G401.6 (cell line): ENCODE data around the gene PAPSS2.
"Not testable (repeated sequence)": the region's sequence is repeated elsewhere in the genome, so short reads cannot be mapped to it uniquely, and the experiment has no call there.

ENCODE experiments used
- FAIRE-seq: peaks from 2 replicates; lab custom pipeline; 2012; peaks lifted over from hg19 to GRCh38; lab: Jason Lieb, UNC

The PAPSS2 gene

DNA sequence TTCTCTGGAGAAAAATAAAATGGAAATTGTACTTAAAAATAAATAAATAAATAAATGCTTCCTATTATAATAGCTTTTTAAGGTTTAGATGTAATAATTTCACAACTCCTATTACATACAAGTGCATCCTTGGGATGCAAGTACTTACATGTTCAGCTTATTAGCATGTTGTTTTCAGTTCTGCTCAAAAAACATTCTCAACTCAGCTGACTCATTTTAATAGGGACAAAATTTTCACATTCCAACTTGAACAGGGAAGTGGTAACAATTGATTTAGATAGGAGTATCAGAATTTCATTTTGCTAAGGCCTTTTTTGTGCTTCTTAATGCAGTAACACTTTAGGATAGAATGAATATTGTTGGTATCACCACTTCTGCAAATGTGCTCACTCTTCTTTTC lies 16.7 kb upstream of the PAPSS2 start:
- no peak for FAIRE-seq

DNA sequence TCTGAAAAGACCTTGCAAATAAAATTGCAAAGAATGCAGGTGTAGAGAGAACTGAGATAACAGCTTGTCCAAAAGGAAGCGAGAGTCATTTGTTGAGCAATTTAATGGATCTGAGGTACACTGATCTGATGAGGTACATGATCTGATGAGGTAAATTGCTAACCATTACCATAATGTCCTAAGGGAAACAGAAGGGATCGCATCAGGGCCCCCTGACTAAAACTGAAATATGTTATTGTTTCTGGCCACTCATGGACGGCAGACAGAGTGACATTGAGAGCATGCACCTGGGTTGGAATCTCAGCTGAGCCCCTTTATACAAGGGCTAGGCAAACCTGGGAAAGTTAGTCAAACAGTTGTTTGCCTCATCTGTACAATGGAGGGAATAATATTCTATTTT lies 15.8 kb upstream of the PAPSS2 start:
- FAIRE-seq = no peak

DNA sequence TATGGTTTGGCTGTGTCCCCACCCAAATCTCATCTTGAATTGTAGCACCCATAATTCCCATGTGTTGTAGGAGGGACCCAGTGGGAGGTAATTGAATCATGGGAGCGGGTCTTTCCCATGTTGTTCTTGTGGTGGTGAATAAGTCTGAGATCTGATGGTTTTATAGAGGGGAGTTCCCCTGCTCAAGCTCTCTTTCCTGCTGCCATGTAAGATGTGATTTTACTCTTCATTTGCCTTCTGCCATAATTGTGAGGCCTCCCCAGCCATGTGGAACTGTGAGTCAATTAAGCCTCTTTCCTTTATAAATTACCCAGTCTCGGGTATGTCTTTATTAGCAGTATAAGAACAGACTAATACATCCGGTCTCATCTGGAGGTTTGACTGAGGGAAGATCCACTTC lies 15.2 kb upstream of the PAPSS2 start:
- FAIRE-seq = not testable (repeated sequence)

DNA sequence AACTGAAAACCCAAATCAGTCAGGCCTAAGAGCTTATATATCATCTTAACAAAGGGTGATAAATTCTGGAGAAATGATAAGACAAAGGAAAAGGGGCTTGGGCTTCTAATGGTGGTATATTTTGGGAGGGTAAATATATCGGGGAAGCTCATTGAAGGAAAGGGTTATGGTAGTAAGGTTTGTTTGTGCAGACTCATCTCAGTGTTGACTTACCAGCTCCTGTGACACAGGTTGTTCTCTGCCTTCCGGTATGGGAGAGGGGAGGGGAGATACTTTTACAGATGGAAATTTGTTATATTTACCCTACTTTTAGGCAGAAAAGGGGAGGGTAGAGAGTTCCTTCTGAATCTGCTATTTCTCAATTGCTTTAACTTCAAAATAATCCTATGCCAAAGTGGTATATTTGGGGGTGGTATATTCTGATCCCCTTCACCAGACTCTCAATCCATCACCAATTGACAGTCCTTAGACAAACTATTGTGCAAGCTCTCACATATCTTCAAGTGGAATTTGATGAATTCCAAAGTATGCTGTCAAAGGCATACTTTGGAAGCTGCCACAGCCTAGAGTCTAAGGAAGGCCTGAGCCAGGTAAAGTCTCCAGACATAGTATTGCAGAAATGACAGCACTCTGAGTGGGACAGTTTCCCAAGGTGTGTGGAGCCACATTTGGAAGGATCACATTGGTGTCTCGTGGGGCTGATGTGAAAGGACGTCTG lies 13.3 kb upstream of the PAPSS2 start:
- no peak for FAIRE-seq

DNA sequence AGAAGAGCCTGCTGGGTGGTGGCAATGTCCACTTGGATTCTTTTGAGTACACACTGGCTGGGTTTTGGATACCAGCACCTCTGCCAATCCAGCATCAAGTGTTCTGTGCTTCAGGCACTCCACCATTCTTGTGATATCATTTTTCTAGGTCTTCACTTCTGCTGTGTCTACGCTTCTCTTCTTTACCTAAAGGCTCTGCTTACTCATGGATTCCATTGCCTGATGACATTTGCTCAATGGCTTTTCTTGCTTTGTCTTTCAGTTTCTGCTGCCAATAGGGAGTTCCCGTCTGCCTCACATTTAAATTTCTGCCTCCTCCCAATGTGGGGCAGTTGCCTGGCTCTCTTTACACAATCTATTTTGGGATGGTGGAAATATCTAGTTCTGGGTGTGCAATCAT lies 12.7 kb upstream of the PAPSS2 start:
- FAIRE-seq = no peak

DNA sequence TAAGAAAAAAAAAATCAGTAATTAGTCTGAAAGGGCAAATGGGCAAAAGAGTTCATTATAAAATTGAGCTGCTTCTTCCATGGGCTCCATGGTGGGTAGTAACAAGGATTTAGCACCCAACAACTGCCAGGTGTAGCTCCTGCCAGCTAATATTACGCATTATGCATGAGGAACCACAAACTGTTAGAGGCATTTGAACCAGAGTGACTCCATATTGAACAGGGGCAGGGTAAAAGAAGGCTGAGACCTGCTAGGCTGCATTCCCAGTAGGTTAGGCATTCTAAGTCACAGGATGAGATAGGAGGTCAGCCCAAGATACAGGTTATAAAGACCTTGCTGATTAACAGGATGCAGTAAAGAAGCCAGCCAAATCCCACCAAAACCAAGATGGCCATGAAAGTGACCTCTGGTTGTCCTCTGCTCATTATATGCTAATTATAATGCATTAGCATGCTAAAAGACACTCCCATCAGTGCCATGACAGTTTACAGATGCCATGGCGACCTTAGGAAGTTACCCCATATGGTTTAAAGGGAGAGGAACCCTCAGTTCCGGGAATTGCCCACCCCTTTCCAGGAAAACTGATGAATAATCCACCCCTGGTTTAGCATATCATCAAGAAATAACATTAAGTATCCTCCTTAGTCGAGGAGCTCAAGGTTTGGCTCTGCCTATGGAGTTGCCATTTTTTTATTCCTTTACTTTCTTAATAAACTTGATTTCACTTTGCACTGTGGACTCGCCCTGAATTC lies 8.7 kb upstream of the PAPSS2 start:
- FAIRE-seq = no peak

DNA sequence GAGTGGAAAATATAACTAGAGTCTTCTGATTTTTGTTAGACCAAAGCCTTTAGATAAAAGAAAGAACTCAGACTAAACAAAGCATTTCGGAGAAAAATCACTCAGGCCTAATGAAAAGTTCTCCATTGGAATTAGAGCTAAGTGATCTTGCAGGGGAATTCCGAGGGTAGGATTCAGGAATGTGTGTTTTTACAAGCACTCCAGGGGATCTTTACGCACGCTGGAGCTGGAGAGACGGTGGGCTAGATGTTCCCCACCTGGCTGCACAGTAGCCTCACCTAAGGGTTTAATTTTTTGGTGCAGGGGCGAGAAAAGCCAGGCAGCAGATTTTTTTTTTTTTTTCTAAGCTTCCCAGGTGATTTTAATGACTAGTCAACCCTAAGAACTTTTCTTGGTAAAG lies 7.9 kb upstream of the PAPSS2 start:
- FAIRE-seq = no peak

DNA sequence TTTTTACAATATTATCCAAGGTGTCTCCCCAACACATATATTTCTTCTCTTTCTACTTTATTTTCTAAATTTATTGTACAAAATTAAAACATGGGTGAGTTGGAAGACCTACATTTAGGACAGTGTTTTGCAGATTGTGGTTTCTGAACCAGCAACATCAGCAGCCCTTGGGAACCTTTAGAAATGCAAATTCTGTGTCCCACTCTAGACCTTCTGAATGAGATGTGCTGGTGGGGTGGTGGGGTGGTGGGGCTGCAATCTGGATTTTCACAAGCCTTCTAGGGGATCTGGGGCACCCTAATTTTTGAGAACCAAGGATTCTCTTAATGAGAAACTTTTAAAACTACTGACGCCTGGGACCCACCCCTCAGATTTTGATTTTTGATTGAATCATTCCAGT lies 7.4 kb upstream of the PAPSS2 start:
- FAIRE-seq = no peak

DNA sequence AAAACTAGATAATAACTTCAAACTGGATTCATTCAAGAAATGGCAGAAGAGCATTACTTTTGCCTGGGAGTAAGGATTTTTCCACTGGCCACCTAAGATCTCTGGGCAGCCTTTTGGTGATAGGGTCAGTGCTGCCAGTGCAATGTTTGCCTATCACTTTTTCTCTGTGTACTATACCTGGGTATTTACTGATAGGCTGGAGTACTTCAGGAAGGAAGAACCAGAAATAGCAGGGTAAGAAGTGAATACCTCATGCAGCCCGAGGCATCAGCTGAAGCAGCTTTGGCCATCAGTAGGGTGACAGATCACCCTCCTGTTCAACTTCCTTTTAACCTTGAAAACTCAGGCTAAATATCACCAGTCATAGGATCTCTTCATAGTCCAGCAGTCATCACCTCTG lies 5.5 kb upstream of the PAPSS2 start:
- FAIRE-seq = no peak

DNA sequence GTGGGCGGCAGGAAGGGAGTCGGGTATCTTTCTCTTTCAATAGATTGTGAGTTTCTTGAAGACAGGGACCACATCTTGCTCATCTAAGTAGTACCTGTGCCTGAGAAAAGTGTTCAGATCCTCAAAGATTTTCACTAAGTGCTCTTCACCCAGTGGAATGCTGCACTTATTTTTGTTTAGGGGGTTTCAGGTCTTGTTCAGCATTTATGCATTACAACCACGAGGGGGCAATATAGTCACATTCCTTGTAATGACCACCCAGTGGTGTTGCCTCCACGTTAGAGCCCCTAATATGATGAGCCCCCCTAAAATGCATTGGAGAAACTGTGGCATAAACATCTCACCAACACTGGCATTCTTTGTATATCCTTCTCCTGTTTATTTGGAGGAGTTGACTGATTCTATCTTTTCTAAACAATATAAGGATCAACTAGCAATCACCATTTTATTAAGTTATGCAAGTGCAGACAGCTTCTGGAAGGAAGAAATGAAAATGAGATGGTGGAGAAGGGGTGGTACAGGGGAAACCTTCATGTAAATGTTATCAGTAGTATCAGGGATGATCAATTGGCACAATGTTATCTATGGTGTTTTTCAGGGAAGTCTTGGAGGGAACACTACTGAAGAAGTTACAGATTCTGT lies 3.1 kb upstream of the PAPSS2 start:
- no peak for FAIRE-seq

DNA sequence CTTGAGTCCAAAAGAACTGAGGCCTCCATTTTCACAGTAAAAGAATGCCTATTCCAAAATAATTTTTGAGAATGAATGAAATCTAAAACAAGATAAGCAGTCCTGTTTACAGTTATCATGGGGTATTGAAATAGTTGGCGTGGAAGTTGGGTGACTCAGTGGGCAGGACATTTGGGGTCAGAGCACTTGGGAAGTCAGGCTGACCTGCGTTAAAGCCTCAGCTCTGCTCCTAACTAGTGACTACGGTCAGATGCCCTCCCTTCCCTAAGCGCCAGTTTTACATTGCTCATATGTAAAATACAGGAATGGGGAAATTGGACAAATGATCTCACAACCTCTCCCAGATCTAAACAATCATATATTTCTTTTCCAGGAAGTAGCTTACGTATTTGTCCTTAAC lies 2.3 kb upstream of the PAPSS2 start:
- no peak for FAIRE-seq

DNA sequence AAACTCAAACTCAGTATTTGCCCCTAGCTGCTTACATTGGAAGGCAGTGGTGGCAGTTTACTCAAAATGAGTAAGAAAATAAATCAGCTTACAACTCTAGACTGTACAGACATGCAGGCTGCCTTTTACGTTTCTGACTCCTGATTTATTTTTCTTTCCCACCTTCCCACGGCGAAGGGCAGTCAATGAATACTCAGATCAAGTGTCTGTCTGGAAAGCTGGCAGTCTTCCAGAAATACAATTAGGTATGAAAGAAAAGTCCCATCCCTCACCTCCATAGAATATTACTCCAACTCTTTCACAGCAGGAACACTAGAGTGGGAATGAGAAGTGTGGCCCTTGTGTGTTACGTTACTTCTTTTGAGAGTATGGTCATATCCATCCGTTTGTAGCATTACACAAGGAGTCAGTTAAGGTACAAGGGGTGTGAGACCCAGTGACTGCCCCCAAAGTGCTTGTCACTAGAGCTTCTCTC lies 1.3 kb upstream of the PAPSS2 start:
- no peak for FAIRE-seq

DNA sequence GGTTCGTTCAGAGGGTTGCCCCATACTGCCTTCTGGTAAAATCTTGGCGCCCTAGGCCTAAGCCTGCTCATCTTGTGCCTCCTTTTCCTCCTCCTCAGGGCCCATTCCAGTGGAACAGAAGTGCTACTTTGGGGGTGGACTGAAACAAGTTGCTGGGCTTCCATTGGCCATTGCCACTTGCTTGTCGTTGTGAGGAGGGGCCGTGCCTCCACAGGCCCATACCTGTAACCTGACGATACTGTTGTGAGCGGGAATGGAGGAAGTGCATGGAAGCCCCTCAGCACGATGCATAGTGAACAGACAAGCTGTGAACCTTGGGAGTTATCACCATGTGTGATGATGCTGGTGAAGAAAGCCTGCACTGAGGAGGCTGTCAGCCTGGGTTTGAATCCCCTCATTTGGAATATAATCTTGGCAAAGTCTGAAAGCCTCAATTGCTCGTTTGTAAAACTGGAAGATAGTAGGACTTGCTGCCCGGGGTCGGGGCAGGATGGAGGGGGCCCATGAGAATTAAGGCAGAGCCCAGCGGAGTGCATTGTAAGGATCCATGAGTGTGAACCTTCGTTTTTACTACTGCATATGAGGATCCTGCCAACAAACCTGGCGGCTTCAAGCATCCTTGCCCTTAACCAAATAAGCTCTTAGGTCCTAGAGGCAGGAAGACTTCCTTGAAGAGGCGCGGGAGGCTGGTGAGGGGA lies 671 bp upstream of the PAPSS2 start:
- FAIRE-seq = no peak

DNA sequence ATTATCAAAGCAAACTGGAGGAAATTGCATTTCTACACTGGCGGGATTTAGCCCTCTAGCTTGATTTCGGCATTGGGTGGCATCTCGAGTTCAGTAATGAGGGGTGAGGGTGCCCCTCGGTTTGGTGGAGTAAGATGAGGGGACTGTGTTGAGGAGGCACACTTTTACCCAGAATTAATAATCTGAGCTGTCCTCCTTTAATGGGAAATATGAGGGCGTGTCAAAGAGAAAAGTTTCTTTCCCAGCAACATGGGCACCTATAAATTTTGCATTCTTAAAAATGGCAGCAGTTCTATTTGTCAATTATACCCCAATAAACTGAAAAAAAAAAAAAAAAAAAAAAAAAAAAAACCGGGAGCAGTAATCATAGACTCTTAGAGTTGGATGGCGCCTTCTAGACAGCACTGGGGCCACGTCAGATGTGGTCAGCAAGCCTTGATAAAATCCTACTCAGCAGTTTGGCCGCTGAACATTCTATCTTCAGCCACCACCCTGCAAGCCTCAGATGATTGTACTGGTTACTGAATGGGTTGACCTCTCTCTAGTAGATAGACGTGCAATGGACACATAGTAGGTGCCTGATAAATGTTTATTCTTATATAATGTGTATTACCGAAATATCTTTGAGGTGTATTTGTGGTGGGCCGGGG lies 931 bp downstream of the PAPSS2 start:
- FAIRE-seq = no peak

DNA sequence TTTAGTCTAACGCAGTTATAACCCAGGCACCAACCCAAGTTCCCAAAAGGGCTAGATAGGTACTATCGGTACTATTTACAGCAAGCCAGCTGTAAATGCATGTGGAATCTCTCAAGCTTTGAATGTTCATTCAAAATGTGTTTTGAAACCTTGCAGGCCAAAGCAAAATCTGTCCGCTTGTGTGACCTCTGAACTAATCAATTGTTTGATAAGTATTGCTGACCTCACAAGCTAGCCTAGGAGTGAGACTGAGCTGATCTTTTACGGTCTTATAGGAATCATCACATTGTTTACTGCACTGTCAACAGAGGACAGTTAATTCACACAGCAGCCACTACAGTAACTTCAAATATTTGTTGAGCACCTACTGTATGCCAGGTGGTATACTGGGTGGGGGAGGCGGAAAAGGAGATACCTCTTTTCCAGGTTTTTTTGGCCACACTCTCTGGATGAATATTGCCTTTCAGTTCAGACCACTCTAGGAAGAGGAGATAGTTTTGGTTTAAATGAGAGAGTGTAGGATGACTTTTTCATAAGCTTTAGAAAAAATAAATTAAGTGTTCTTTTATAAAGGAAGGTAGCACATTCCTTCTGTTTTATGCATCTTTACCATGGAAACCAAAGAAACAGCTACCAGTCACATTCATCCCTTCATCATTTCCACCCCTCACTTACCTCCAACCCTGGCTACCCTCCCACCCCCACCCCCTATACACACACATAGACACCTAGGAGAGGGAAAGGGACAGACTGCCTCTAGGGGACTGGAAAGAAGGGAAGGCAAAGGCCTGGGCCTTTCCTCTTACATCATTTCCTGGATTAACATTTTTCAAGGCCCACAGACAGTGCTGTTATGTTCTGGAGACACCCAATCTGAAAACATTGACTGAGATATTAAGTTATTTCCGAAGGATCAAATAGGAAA lies 2.4 kb downstream of the PAPSS2 start:
- FAIRE-seq = no peak

DNA sequence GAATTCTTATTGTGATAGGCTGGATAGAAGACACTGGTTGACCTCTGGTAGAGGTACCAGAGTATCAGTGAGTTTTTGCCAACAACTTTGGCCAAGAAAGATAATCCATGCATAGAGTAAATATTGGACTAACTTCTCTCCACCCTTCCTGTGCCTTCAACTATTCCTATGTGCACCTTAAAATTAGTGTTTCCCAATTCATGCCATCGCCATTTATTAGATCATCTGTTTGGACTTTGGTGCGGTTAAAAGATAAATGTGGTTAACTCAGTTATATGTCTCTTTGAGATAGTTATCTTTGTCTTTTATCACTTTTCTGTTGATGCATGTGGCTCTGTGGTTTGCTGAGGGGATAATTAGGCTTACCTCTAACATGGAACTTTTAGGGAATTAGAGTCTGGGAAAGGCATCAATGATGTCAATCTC lies 4.6 kb downstream of the PAPSS2 start:
- no peak for FAIRE-seq

DNA sequence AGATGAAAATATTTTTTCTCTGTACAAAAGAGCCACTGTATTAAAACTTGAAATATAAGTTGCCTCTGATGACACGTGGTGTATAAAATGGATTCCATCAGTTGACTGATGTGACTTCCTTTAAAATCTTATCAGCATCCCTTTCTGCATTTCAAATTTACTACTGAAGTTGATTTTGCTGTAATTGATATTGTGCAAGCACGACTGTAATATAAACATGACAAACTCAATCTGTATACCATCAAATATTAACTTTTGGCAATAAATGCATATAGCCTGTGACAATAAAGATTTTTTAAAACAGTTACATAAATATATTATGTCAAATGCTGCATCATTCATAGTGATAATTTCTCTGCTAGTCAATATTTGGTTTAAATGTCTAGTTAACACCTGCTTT lies 7.8 kb downstream of the PAPSS2 start:
- no peak for FAIRE-seq

DNA sequence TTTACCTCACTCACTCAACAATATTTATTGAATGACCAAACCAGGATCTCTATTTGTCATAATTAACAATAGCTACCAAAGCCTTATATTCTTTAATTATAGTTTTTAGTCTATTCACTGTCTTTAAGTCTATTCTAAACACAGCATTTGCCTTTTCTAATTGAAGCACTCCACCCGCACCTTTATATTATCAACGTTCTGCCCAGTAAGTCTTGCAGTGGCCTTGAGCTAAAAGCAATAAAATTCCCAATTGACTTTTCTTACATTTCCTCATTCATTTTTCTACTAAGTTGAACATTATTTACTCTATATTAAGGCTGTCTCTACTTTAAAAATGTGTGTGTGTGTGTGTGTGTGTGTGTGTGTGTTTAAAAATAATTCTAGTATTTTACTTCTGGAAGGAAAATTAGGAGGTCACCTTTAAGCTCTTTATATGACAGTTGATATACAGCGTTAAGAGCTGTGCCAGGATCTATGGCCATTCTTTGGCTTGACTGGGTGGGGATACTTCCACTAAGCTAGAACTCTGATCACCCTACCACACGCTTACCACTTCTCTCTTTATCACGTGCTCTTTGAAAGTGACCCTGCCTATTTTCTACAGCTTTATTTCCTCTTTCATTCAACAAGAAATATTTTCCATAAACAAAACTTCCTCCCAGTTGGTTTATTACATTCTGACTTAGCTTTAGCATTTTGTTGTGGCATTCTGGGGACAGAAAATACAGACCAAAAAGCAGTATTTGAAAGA lies 8.8 kb downstream of the PAPSS2 start:
- FAIRE-seq = no peak

DNA sequence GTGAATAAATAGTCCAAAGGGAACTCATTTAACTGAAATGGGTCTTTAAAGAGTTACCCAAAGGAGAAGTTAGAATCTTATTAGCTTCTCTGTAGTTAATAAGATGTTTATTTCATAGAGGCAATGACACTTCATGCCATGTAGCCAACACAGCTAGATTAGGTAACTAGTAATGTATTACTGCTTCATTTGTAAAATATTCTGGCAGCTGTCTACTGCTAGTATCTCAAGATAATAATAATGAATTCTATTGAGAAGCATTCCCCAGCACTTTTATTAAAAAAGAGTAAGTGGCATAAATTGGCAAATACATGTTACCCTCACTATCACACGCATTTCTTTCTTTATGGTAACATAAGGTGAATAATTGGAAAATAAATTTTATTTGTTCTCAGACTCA lies 10.1 kb downstream of the PAPSS2 start:
- no peak for FAIRE-seq

DNA sequence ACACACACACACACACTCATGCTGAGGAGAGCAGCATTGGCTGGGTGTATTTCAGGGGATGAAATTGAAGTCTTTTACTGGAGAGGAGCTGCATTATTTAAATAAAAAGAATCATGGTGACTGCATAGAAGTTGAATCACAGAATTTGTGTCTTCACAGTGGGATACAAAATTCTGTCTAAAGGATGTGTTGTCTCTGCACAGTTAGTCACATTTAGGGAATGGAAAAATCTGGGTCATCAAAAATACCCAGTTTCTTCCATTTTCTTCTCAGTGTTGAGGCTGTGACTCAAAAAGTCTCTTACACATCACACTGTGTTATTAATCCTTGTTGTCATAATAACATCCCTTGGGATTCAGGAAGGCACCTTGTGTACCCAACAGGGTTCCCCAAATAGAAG lies 10.9 kb downstream of the PAPSS2 start:
- FAIRE-seq = no peak
